Fibroblast of lung (primary cell): ENCODE measurements around the gene DUS2.

ENCODE experiments used
- EZH2 ChIP-seq: IDR thresholded peaks from 2 replicates; pipeline ENCODE4 v1.5.1; 2012; ENCODE audit warnings: low read length, control low read depth, mild to moderate bottlenecking; ENCODE audit errors: missing control alignments
- TF ChIP-seq, protein P1 (sequence below), 2 donors: IDR thresholded peaks in 1 of 2; conservative IDR thresholded peaks in 1 of 2; 1 replicate in 1 of 2; 2 replicates in 1 of 2; pipeline ENCODE4 v1.5.1; 2011 to 2012; ENCODE audit warnings: low read length in 2 of 2, control low read depth in 1 of 2, inconsistent platforms in 1 of 2, low read depth in 1 of 2, mild to moderate bottlenecking in 1 of 2

DNA sequence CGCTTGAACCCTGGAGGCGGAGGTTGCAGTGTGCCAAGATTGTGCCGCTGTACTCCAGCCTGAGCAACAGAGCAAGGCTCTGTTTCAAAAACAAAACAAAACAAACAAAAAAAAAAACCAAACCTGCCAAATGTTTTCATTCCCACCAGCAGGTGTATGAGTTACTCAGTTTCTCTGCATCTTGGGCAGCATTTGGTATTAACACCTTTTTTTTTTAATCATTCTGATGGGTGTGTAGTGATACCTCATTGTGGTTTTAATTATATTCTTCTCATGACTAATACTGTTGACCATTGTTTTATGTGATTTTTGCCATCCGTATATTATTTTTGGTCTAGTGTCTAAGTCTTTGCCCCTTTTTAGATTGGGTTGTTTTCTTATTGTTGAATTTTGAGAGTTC is 77.4 kb downstream of the DUS2 start:
- TF ChIP-seq, protein P1, sequence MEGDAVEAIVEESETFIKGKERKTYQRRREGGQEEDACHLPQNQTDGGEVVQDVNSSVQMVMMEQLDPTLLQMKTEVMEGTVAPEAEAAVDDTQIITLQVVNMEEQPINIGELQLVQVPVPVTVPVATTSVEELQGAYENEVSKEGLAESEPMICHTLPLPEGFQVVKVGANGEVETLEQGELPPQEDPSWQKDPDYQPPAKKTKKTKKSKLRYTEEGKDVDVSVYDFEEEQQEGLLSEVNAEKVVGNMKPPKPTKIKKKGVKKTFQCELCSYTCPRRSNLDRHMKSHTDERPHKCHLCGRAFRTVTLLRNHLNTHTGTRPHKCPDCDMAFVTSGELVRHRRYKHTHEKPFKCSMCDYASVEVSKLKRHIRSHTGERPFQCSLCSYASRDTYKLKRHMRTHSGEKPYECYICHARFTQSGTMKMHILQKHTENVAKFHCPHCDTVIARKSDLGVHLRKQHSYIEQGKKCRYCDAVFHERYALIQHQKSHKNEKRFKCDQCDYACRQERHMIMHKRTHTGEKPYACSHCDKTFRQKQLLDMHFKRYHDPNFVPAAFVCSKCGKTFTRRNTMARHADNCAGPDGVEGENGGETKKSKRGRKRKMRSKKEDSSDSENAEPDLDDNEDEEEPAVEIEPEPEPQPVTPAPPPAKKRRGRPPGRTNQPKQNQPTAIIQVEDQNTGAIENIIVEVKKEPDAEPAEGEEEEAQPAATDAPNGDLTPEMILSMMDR (conservative IDR thresholded peaks at IDR 0.05 in 1 of 2, IDR thresholded peaks at IDR 0.05 in 1 of 2; ENCODE audit: low read depth in 1 of 2, low read length in 2 of 2) = no peak
- no peak for TF ChIP-seq EZH2
